Adrenal gland (tissue), 5 donors: Measurements from ENCODE around the gene FAM83C.

ENCODE experiments used
- POLR2A ChIP-seq, 2 donors: fragments of 450-650 bp; IDR thresholded peaks; one replicate each; pipeline ENCODE4 v1.6.1; 2017; ENCODE audit warnings: antibody characterized with exemption in 2 of 2, mild to moderate bottlenecking in 2 of 2, moderate library complexity in 1 of 2
- TF ChIP-seq, protein P1 (sequence below), 6 experiments: fragments of 450-650 bp in 4 of 6; fragments of 200-600 bp in 2 of 6; sonication (generic) in 1 of 6; IDR thresholded peaks; 1 replicate in 5 of 6; 2 replicates in 1 of 6; pipeline versions ENCODE4 v1.5.1 to v1.8.0; 2016 to 2021; ENCODE audit warnings: antibody characterized with exemption in 6 of 6, mild to moderate bottlenecking in 2 of 6, moderate library complexity in 1 of 6
- donor health status: DM: no; HTN: no; CAD: no.

GRCh38 chr20:35300469-35301262 is 8.4 kb upstream of the FAM83C start:
- TF ChIP-seq, protein P1, sequence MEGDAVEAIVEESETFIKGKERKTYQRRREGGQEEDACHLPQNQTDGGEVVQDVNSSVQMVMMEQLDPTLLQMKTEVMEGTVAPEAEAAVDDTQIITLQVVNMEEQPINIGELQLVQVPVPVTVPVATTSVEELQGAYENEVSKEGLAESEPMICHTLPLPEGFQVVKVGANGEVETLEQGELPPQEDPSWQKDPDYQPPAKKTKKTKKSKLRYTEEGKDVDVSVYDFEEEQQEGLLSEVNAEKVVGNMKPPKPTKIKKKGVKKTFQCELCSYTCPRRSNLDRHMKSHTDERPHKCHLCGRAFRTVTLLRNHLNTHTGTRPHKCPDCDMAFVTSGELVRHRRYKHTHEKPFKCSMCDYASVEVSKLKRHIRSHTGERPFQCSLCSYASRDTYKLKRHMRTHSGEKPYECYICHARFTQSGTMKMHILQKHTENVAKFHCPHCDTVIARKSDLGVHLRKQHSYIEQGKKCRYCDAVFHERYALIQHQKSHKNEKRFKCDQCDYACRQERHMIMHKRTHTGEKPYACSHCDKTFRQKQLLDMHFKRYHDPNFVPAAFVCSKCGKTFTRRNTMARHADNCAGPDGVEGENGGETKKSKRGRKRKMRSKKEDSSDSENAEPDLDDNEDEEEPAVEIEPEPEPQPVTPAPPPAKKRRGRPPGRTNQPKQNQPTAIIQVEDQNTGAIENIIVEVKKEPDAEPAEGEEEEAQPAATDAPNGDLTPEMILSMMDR (IDR thresholded peaks at IDR 0.05) = no peak
- no peak for TF ChIP-seq POLR2A (IDR thresholded peaks at IDR 0.05)
